Measurements from ENCODE around the gene GPLD1.

GRCh38 chr6:24391756-24392405 lies 97.5 kb downstream of the GPLD1 start:
- no peak for TF ChIP-seq CTCF (IDR thresholded peaks at IDR 0.05)
- TF ChIP-seq POLR2A (IDR thresholded peaks at IDR 0.05): no peak
- TF ChIP-seq POLR2AphosphoS5 (IDR thresholded peaks at IDR 0.05): no peak
